K562 (cell line): ENCODE data around the gene PAAF1. TPM values are rescaled to one million over a fixed set of nuclear protein-coding genes. Genes with fewer than 3 reads are reported as not detected.
A peak's percentile ranks its signal among the peaks of the same experiment; 100 is the strongest.

Experiments
- BRD4 ChIP-seq: fragments of 200-600 bp; sonication (generic); IDR thresholded peaks from 2 replicates; pipeline ENCODE4 v1.6.1; 2017; ENCODE audit warnings: inconsistent platforms
- COPS2 ChIP-seq: fragments of 450-650 bp; conservative IDR thresholded peaks from 2 replicates; pipeline ENCODE4 v1.6.1; 2016; ENCODE audit warnings: mild to moderate bottlenecking, moderate library complexity
- CREB1 ChIP-seq, 2 experiments: sonication (generic) in 1 of 2; formaldehyde crosslinking in 1 of 2; IDR thresholded peaks; 2 replicates each; pipeline versions ENCODE4 v1.6.1 to v1.8.0; 2012 to 2022; ENCODE audit warnings: inconsistent platforms in 1 of 2, mild to moderate bottlenecking in 1 of 2, missing genetic modification reagents in 1 of 2, moderate library complexity in 1 of 2
- CREM ChIP-seq: IDR thresholded peaks from 2 replicates; pipeline ENCODE4 v1.6.1; 2014; ENCODE audit warnings: antibody characterized with exemption, low read depth
- MTA2 ChIP-seq: fragments of 450-650 bp; IDR thresholded peaks from 2 replicates; pipeline ENCODE4 v1.6.1; 2016; ENCODE audit warnings: low read depth
- MYNN ChIP-seq, 2 experiments: sonication (generic); formaldehyde crosslinking in 1 of 2; IDR thresholded peaks; 2 replicates each; pipeline versions ENCODE4 v1.5.0 to v1.6.1; 2016 to 2020; ENCODE audit warnings: antibody characterized with exemption in 1 of 2, missing genetic modification reagents in 1 of 2
- NFIX ChIP-seq: fragments of 250-450 bp; sonication (Bioruptor Pico); IDR thresholded peaks from 2 replicates; pipeline ENCODE4 v1.4.0; 2020; ENCODE audit warnings: low read depth, mild to moderate bottlenecking, moderate library complexity
- PATZ1 ChIP-seq: fragments of 250-450 bp; sonication (Bioruptor Pico); IDR thresholded peaks from 2 replicates; pipeline ENCODE4 v1.5.0; 2020; ENCODE audit warnings: mild to moderate bottlenecking, borderline replicate concordance
- POU5F1 ChIP-seq: fragments of 150-350 bp; IDR thresholded peaks from 2 replicates; pipeline ENCODE4 v1.6.1; 2014; ENCODE audit warnings: borderline replicate concordance, low read length, low read depth, mild to moderate bottlenecking; ENCODE audit not compliant: partially characterized antibody
- SIN3A ChIP-seq, 2 experiments: fragments of 150-350 bp in 1 of 2; IDR thresholded peaks; 2 replicates each; pipeline ENCODE4 v1.6.1; 2011 to 2016; ENCODE audit warnings: borderline replicate concordance in 2 of 2, low read depth in 2 of 2, low read length in 2 of 2, mild to moderate bottlenecking in 2 of 2, moderate library complexity in 2 of 2; ENCODE audit not compliant: control insufficient read depth in 1 of 2
- ZBED1 ChIP-seq: IDR thresholded peaks from 2 replicates; pipeline ENCODE4 v1.6.1; 2014
- ZNF146 ChIP-seq: IDR thresholded peaks from one replicate; pipeline ENCODE4 v1.6.1; 2018; ENCODE audit warnings: missing compliant biosample characterization; ENCODE audit not compliant: unreplicated experiment
- polyA plus RNA-seq, 8 experiments: library from polyadenylated mRNA; depleted of rRNA in 4 of 8; stranded (reverse) in 5 of 8; unstranded in 3 of 8; fragments of >200 nt; fragmentation: Nextera tagmentation in 2 of 8; fragmentation: Illumina TruSeq in 1 of 8; extraction: Ambion mirVana in 2 of 8; extraction: Trizol in 1 of 8; gene quantifications; 2 replicates each; pipeline versions ENCODE4 v1.2.1 to v1.2.3, GENCODE V29; 2011 to 2014; ENCODE audit warnings: inconsistent platforms in 1 of 8, missing spikeins in 1 of 8
- total RNA-seq, 7 experiments: library from RNA; depleted of rRNA in 6 of 7; stranded (reverse); fragments of >200 nt in 6 of 7; fragmentation: Illumina TruSeq in 2 of 7; extraction: Trizol in 2 of 7; gene quantifications; 2 replicates each; pipeline versions ENCODE4 v1.2.1 to v1.2.3, GENCODE V29; 2011 to 2021; ENCODE audit warnings: low replicate concordance in 1 of 7
- TF ChIP-seq, protein P1 (sequence below): sonication (generic); formaldehyde crosslinking; IDR thresholded peaks from 2 replicates; pipeline ENCODE4 v1.8.1; 2023; ENCODE audit warnings: missing genetic modification reagents, mild to moderate bottlenecking, borderline replicate concordance
- TF ChIP-seq, protein P2 (sequence below): fragments of 450-650 bp; IDR thresholded peaks from 2 replicates; pipeline ENCODE4 v1.6.1; 2016; ENCODE audit warnings: missing biosample characterization, missing genetic modification characterization
- TF ChIP-seq, protein P3 (sequence below): fragments of 450-650 bp; IDR thresholded peaks from 2 replicates; pipeline ENCODE4 v1.6.1; 2016; ENCODE audit warnings: mild to moderate bottlenecking

The PAAF1 gene
- total and polyA plus RNA-seq, 9 of the 15 experiments (the other 6 are each of a cell fraction or from before 2014, with no cell fraction given), result 13.5 to 78.6 (median 23.3) TPM

DNA sequence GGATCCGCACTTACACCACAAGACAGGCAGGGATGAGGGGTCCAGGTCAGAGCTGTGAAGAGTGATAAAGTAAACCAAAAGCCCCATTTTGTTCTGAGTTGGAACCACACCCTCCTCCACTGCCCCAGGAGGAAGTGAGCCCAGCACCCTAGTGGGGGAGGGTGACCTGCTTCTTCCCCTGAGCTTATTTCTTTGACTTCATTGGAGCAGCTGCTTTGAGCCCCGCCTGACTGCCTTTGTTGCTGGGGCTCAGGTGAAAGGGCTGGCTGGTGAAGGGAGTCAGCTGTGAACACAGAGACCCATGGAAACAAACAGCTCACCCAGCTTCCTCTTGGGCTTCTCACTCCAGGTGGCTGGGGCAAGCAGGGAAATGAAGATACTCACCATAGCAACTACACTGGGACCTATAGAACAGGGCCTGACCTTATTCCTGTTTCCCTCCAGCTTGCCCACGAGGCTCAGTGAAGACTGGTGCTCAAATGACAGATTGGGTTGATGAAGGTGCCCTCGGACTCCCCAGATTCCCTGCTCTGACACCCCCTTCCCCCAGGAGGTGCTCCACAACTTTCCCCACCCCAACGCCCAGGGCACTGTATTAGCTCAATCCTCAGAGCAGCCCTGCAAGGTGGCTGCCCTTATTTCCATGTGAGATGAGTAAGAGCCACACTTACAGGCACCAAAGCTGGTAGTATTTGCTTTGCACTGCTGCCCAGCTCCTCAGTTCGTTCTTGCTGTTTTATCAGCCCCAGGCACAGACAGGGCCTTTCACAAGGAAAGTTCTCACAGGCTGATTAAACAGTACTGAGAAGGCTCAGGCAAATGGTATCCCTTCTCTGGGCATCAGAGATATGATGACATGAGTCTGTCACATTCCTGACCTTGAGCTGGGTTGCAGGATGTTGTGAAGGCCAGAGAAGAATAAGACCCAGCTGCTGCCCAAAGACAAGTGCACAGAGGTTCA lies 103.5 kb downstream of the PAAF1 start (continued):
- TF ChIP-seq, protein P1, sequence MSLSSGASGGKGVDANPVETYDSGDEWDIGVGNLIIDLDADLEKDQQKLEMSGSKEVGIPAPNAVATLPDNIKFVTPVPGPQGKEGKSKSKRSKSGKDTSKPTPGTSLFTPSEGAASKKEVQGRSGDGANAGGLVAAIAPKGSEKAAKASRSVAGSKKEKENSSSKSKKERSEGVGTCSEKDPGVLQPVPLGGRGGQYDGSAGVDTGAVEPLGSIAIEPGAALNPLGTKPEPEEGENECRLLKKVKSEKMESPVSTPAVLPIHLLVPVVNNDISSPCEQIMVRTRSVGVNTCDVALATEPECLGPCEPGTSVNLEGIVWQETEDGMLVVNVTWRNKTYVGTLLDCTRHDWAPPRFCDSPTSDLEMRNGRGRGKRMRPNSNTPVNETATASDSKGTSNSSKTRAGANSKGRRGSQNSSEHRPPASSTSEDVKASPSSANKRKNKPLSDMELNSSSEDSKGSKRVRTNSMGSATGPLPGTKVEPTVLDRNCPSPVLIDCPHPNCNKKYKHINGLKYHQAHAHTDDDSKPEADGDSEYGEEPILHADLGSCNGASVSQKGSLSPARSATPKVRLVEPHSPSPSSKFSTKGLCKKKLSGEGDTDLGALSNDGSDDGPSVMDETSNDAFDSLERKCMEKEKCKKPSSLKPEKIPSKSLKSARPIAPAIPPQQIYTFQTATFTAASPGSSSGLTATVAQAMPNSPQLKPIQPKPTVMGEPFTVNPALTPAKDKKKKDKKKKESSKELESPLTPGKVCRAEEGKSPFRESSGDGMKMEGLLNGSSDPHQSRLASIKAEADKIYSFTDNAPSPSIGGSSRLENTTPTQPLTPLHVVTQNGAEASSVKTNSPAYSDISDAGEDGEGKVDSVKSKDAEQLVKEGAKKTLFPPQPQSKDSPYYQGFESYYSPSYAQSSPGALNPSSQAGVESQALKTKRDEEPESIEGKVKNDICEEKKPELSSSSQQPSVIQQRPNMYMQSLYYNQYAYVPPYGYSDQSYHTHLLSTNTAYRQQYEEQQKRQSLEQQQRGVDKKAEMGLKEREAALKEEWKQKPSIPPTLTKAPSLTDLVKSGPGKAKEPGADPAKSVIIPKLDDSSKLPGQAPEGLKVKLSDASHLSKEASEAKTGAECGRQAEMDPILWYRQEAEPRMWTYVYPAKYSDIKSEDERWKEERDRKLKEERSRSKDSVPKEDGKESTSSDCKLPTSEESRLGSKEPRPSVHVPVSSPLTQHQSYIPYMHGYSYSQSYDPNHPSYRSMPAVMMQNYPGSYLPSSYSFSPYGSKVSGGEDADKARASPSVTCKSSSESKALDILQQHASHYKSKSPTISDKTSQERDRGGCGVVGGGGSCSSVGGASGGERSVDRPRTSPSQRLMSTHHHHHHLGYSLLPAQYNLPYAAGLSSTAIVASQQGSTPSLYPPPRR (CRISPR knock-in tag), result no peak
- no peak for TF ChIP-seq POU5F1
- no peak for TF ChIP-seq CREB1 (IDR thresholded peaks at IDR 0.05)
- 0 out of 2 replicates have a peak, but pooled peaks have one; percentile 19 for TF ChIP-seq CREB1 (CRISPR knock-in tag; IDR thresholded peaks at IDR 0.05)
- peak in 1 of 2 experiments; percentile 81; a peak in 1 of 4 replicates for TF ChIP-seq SIN3A (IDR thresholded peaks at IDR 0.05; ENCODE audit: borderline replicate concordance in 2 of 2, control insufficient read depth in 1 of 2, low read depth in 2 of 2, low read length in 2 of 2)
- TF ChIP-seq MTA2, result 0 out of 2 replicates have a peak, but pooled peaks have one; percentile 1
- TF ChIP-seq CREM, result peak; percentile 27; the same call in 1 of the 2 replicates
- TF ChIP-seq, protein P2, sequence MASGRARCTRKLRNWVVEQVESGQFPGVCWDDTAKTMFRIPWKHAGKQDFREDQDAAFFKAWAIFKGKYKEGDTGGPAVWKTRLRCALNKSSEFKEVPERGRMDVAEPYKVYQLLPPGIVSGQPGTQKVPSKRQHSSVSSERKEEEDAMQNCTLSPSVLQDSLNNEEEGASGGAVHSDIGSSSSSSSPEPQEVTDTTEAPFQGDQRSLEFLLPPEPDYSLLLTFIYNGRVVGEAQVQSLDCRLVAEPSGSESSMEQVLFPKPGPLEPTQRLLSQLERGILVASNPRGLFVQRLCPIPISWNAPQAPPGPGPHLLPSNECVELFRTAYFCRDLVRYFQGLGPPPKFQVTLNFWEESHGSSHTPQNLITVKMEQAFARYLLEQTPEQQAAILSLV (tag), result no peak
- TF ChIP-seq COPS2, result no peak
- TF ChIP-seq PATZ1, result no peak
- no peak for TF ChIP-seq ZBED1
- TF ChIP-seq MYNN (IDR thresholded peaks at IDR 0.05), result 0 out of 2 replicates have a peak, but pooled peaks have one; percentile 5
- no peak for TF ChIP-seq MYNN (CRISPR knock-in tag; IDR thresholded peaks at IDR 0.05)
- TF ChIP-seq, protein P3, sequence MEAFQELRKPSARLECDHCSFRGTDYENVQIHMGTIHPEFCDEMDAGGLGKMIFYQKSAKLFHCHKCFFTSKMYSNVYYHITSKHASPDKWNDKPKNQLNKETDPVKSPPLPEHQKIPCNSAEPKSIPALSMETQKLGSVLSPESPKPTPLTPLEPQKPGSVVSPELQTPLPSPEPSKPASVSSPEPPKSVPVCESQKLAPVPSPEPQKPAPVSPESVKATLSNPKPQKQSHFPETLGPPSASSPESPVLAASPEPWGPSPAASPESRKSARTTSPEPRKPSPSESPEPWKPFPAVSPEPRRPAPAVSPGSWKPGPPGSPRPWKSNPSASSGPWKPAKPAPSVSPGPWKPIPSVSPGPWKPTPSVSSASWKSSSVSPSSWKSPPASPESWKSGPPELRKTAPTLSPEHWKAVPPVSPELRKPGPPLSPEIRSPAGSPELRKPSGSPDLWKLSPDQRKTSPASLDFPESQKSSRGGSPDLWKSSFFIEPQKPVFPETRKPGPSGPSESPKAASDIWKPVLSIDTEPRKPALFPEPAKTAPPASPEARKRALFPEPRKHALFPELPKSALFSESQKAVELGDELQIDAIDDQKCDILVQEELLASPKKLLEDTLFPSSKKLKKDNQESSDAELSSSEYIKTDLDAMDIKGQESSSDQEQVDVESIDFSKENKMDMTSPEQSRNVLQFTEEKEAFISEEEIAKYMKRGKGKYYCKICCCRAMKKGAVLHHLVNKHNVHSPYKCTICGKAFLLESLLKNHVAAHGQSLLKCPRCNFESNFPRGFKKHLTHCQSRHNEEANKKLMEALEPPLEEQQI, result no peak
- TF ChIP-seq NFIX (CRISPR knock-in tag), result no peak
- no peak for TF ChIP-seq ZNF146 (CRISPR knock-in tag)
- TF ChIP-seq BRD4, result no peak
